Left ventricle myocardium inferior (tissue), 1 donor: Measurements from ENCODE around the gene KRTAP29-1. TPM values are rescaled to one million over a fixed set of nuclear protein-coding genes. Genes with fewer than 3 reads are reported as not detected.

ENCODE experiments used
- DNase-seq: peaks from one replicate; pipeline ENCODE4 v3.0.0-alpha.2; 2020
- H3K27ac ChIP-seq: fragments of 200-600 bp; replicated peaks from 2 replicates; pipeline ENCODE4 v1.8.0; 2021
- H3K27me3 ChIP-seq: fragments of 200-600 bp; 2 replicates; pipeline ENCODE4 v1.8.0; 2021; ENCODE audit warnings: low read depth
- H3K36me3 ChIP-seq: fragments of 200-600 bp; 2 replicates; pipeline ENCODE4 v1.8.0; 2021
- H3K4me1 ChIP-seq: fragments of 200-600 bp; 2 replicates; pipeline ENCODE4 v1.8.0; 2021
- H3K4me3 ChIP-seq: fragments of 200-600 bp; 2 replicates; pipeline ENCODE4 v1.8.0; 2021; ENCODE audit warnings: mild to moderate bottlenecking, moderate library complexity
- H3K9me3 ChIP-seq: fragments of 200-600 bp; replicated peaks from 2 replicates; pipeline ENCODE4 v1.8.0; 2021
- intact Hi-C: fragments of 100-400 bp; cut with micrococcal nuclease; formaldehyde crosslinking; loops from one replicate; pipeline ENCODE4 v1.11.0; 2022
- total RNA-seq: library from RNA; stranded (reverse); fragmentation: NEBNext Ultra II Directional; extraction: Animal tissue kit (Norgen Biotek cat#: 25700); gene quantifications from one replicate; pipeline ENCODE4 v1.2.1, GENCODE V29; 2021
- TF ChIP-seq, protein P1 (sequence below): fragments of 200-600 bp; IDR thresholded peaks from 2 replicates; pipeline ENCODE4 v1.8.0; 2021; ENCODE audit warnings: antibody characterized with exemption, mild to moderate bottlenecking, borderline replicate concordance
- donor health status: DM: no; HTN: yes; CAD: no; lungs with severe emphysema.

The KRTAP29-1 gene
- total RNA-seq, 1 donor from 2014 or later = not detected

- intact Hi-C loops = no loop called here
- Histone ChIP-seq H3K36me3 (no peaks in the 10 kb centered on the region), H3K27me3 (peaks cover 88% of the 10 kb centered on the region), H3K4me3 (no peak overlapping the region), H3K27ac (no peak overlapping the region), H3K4me1 (no peaks in the 10 kb centered on the region), H3K9me3 (no peaks in the 10 kb centered on the region)
- DNase-seq = no peak
- TF ChIP-seq, protein P1, sequence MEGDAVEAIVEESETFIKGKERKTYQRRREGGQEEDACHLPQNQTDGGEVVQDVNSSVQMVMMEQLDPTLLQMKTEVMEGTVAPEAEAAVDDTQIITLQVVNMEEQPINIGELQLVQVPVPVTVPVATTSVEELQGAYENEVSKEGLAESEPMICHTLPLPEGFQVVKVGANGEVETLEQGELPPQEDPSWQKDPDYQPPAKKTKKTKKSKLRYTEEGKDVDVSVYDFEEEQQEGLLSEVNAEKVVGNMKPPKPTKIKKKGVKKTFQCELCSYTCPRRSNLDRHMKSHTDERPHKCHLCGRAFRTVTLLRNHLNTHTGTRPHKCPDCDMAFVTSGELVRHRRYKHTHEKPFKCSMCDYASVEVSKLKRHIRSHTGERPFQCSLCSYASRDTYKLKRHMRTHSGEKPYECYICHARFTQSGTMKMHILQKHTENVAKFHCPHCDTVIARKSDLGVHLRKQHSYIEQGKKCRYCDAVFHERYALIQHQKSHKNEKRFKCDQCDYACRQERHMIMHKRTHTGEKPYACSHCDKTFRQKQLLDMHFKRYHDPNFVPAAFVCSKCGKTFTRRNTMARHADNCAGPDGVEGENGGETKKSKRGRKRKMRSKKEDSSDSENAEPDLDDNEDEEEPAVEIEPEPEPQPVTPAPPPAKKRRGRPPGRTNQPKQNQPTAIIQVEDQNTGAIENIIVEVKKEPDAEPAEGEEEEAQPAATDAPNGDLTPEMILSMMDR = no peak
Measured at GRCh38 chr17:41331606-41332005, 29.0 kb upstream of the KRTAP29-1 start.

DNA sequence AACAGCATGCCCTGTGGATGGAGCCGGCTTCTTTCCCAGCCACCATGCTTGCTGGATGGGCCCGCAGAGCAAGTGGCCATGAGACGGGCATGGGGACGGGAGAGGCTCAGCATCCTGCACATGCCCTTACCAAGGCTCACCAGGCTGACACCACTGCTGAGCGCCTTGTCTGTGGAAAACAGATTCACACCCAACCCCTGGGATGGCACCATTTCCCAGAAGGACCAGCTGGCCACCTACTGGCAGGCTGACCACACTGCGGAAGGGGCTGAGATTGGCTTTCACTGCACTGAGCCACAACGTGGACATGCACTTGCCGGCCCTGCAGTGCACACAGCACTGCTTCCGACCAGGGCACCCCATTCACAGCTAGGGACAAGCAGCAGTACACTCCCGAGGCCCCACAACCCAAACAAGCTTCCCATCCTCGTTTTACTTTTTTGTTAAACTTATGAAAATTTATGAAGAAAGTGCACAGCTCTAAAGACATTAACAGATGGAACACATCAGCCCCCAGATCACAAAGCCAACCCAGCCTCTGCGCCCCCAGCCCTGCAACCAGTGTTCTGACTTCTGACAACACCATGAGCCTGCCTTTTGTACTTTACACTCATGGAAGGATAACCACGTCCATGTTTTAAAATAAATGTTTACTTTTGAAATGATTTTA lies 26.8 kb upstream of the KRTAP29-1 start:
- intact Hi-C loops = no loop called here

GRCh38 chr17:41328207-41328606 lies 25.6 kb upstream of the KRTAP29-1 start:
- TF ChIP-seq, protein P1 = no peak
- DNase-seq = no peak
- Histone ChIP-seq H3K27ac (no peak overlapping the region), H3K9me3 (no peaks in the 10 kb centered on the region), H3K4me1 (no peaks in the 10 kb centered on the region), H3K4me3 (no peak overlapping the region), H3K27me3 (peaks cover 72% of the 10 kb centered on the region), H3K36me3 (no peaks in the 10 kb centered on the region)
- intact Hi-C loops = no loop called here

More for the DNA sequence above, 26.8 kb upstream of the KRTAP29-1 start:
- Histone ChIP-seq H3K4me1 (no peaks in the 10 kb centered on the region), H3K27ac (no peak overlapping the region), H3K27me3 (peaks cover 81% of the 10 kb centered on the region), H3K4me3 (no peak overlapping the region), H3K36me3 (no peaks in the 10 kb centered on the region), H3K9me3 (no peaks in the 10 kb centered on the region)
- TF ChIP-seq, protein P1 = peak; percentile 60
- no peak for DNase-seq

GRCh38 chr17:41327411-41328120 lies 24.9 kb upstream of the KRTAP29-1 start:
- TF ChIP-seq, protein P1 = no peak
- Histone ChIP-seq H3K27me3 (peaks cover 66% of the 10 kb centered on the region), H3K9me3 (no peaks in the 10 kb centered on the region), H3K4me3 (no peak overlapping the region), H3K4me1 (no peaks in the 10 kb centered on the region), H3K36me3 (no peaks in the 10 kb centered on the region), H3K27ac (no peak overlapping the region)
- no peak for DNase-seq
- intact Hi-C loops = no loop called here

- H3K4me1 ChIP-seq = no peaks in the 10 kb centered on the region
- no peak for DNase-seq
- no peaks in the 10 kb centered on the region for H3K36me3 ChIP-seq
- no peaks in the 10 kb centered on the region for H3K9me3 ChIP-seq
- H3K27ac ChIP-seq = no peak overlapping the region
- intact Hi-C loops = no loop called here
- H3K27me3 ChIP-seq = peaks cover 55% of the 10 kb centered on the region
- TF ChIP-seq, protein P1 = no peak
- H3K4me3 ChIP-seq = no peak overlapping the region
Measured at GRCh38 chr17:41326173-41327145, 23.8 kb upstream of the KRTAP29-1 start.
